Smooth muscle cell of the brain vasculature (primary cell): Measurements from ENCODE around the gene IL11.

ENCODE experiments used
- DNase-seq: peaks from one replicate; pipeline ENCODE4 v3.0.0-alpha.2; 2012; ENCODE audit warnings: low read depth, low spot score

The IL11 gene

DNA sequence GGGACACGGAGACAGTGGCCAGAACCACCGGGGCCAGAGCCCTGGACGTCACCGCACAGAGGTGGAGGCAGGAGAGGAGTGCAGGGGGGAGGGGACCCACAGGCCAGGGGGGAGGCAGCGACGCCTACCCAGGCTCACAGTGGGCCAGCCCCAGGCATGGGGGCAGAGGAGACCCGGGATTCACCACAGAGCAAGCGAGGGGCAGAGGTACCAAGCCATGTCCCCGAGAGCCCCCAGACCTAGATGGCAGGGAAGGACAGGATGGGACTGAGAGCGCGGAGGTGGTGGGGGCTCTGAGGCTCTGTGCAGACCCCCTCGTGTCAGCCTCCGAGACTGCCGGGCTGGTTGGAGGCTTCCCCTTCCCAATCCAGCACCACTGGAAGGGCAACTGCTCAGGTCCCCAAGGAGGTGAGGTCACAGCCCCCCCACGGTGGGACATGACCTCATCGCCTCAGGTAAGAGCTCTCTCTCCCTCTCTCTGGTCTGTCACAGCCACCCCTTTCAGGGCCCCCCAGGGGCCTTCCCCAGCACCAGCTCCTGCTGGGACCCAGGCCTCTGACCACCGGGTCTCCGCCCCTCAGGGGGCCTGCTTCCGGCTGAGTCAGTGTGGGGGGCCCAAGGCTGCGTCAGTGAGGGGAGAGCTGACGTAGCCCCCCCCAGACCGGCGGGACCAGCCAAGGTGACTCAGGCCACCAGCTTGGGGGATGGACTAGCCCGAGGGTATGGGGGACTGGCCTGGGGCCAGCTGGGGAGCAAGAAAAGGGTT is 2.2 kb upstream of the IL11 start:
- DNase-seq: no peak

GRCh38 chr19:55369653-55370304 is 484 bp downstream of the IL11 start:
- DNase-seq: no peak

- no peak for DNase-seq
Observed at GRCh38 chr19:55368701-55369563, 1.3 kb downstream of the IL11 start.

DNA sequence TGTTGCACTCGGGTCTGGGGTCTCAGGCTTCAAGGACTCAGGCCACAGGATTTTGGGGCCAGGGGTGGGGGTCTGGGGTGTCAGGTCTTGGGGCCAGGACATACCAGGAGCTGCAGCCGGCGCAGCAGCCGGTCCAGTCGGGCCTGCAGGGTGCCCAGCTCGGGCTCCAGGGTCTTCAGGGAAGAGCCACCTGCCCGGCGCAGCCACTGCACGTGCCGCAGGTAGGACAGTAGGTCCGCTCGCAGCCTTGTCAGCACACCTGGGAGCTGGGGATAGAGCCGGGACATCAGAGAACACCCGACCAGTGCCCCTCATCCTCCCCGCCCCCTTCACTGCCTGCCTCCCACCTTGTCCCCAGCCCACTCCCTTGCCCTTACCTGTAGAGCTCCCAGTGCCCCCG is 2.2 kb downstream of the IL11 start:
- no peak for DNase-seq

DNA sequence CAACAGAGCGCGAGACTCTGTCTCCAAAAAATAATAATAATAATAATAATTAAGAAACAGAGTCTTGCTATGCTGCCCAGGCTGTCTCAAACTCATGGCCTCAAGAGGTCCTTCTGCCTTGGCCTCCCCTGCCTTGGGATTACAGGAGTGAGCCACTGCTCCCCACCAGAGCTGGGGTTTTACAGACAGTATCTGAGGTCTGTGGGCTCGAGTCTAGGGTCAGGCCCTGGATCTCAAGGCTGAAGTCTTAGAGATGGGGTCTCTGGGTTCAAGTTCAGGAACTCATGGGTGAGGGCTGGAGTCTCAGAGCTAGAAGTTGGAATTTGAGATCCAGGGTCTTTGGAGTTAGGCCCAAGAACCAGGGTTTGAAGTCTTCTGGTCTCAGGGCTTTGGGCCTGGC is 3.5 kb downstream of the IL11 start:
- no peak for DNase-seq

DNA sequence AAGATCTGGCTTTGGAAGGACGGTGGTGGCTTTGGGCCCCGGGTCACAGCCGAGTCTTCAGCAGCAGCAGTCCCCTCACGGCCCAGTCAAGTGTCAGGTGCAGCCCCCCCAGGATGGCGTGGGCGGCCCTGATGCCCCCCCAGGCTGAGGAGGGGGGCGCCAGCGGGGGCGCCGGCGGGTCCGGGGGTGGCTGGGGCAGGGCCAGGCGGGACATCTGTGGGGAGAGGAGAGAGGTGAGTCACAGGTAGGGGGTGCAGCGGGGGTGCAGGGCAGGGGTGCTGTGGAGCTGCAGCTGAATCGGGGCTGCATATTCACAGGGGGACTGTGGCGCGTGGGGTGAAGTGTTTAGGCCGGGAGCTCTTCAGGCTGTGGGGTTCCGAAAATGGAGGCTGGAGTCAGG is 4.3 kb downstream of the IL11 start:
- no peak for DNase-seq

DNA sequence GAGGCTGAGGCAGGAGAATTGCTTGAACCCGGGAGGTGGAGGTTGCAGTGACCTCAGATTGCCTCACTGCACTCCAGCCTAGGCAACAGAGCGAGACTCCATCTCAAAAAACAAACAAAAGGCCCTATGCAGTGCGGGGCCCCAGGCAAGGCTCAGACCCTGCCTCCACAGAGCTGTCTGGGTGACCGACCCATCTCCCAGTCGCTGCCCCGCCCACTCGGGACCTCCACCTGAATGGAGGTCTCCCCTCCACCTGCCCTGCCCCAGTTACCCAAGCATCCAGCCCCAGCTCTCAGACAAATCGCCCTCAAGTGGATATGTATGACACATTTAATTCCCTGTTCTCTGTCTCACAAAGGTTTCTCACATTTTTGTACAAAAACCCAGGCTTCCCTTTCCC is 5.0 kb downstream of the IL11 start:
- DNase-seq: no peak

- DNase-seq: no peak
Observed at GRCh38 chr19:55362990-55363716, 7.1 kb downstream of the IL11 start, which contains the start of gene GARIN5B. TSS of gene GARIN5B (minus strand) at chr19:55363260. CDS start at chr19:55363066, 194 bp downstream.

- DNase-seq: no peak
Observed at GRCh38 chr19:55362174-55362989, 7.9 kb downstream of the IL11 start.

DNA sequence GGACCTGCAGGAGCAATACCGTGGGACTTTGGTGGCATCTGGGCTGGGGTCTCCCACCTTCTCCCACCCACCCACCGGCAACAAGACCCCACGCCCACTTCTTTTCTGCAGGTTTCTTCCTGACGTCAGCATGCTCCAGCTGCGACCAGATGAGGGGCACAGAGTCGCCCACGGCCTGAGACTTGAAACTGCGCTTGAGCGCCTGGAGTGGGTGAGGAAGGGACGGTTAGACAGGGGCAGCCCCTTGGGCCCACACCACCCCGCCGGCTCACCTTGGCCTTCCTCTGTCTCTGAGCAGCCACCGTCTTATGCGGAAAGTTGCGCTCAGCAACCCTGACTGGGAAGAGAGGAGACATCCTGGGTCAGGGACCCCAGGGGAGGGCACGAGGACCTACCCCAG is 9.4 kb downstream of the IL11 start:
- DNase-seq: no peak

GRCh38 chr19:55358943-55359908 is 11.0 kb downstream of the IL11 start:
- no peak for DNase-seq

GRCh38 chr19:55358493-55358892 is 11.8 kb downstream of the IL11 start:
- DNase-seq: no peak

DNA sequence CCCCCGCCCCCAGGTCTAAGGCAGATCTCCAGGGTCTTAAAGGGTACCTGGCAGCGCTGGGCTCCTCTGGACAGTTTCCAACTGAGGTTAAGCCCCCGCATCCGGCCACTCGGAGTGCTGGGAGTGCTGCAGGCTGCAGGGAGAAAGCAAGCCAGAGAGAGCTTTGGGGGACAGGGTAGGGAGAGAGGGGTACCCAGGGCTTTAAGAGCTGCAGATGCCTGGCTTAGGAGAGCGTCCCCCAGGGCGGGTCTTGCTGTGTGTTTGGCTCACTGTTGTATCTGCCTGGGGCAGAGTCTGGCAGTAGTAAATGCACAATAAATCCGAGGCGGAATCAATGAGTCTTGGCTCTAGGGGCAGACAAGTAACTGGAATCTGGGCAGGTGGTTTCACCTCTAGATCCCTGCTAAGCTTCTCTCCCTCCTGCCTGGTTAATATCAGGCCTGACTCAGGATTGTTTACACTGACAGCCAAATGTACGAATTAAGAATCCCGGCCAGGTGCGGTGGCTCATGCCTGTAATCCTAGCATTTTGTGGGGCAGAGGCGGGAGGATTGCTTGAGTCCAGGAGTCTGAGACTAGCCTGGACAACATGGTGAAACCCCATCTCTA is 14.9 kb downstream of the IL11 start:
- no peak for DNase-seq

GRCh38 chr19:55354698-55355212 is 15.5 kb downstream of the IL11 start, which contains the start of gene COX6B2:
TSS of gene COX6B2 (minus strand) at chr19:55354719. CDS start at chr19:55354521, 198 bp downstream.
- DNase-seq: no peak

DNA sequence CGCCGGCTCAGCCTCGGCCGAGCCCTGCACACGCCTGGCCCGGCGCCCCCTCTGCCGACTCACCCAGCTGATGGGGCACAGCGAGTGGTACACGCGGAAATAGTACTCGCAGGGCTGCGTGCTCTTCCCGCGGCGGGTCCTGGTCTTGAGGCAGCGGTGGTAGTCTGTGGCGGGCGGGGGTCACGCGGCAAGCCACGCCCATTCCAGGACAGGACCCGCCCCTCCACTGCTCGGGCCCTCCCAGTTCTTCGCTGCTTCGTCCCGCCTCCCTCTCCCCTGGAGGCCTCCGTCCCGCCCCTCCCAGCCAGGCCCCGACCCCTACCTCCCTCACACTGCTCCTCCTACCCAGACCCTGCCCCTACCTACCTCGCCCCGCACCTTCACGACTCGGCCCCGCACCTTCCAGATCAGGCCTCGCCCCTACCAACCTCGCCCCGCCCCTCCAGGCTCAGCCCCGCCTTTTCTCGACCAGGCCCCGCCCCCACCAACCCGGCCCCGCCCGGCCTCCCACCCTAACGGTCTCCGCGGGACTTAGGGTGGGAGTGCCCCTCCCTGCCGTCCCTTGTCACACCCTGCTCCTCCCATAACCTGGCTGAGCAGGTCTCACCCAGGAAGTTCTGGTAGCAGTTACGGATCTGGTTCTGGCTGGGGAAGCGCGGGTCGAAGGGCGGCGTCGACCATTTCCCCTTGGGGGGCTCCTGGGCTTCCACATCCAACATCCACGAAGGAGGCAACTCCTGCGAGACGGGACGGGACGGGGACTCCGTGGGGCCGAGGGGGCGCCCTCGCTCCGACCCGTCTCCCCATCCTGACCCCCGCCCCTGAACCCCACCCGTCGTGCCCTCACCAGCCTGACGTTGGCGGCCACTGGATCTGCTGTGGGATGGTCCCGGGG is 16.2 kb downstream of the IL11 start:
- no peak for DNase-seq

GRCh38 chr19:55353356-55353802 is 16.9 kb downstream of the IL11 start:
- no peak for DNase-seq

GRCh38 chr19:55352549-55353145 is 17.6 kb downstream of the IL11 start:
- no peak for DNase-seq
